Transverse colon (tissue), 4 donors: ENCODE measurements around the gene SLC16A6. TPM values are rescaled to one million over a fixed set of nuclear protein-coding genes. Genes with fewer than 3 reads are reported as not detected.
"Not testable (repeated sequence)": the region's sequence is repeated elsewhere in the genome, so short reads cannot be mapped to it uniquely, and the experiment has no call there.

ENCODE experiments used
- DNase-seq: peaks from one replicate; pipeline ENCODE4 v3.0.0-alpha.2; 2019
- H3K27ac ChIP-seq, 4 donors: fragments of 200-600 bp; sonication (generic); 2 replicates each; pipeline ENCODE4 v1.5.1; 2016 to 2018; ENCODE audit warnings: inconsistent platforms in 4 of 4
- H3K27me3 ChIP-seq: fragments of 200-600 bp; sonication (generic); 2 replicates; pipeline ENCODE4 v1.5.1; 2017; ENCODE audit warnings: inconsistent platforms
- H3K36me3 ChIP-seq, 4 donors: fragments of 200-600 bp; sonication (generic); 2 replicates each; pipeline ENCODE4 v1.5.1; 2017 to 2019; ENCODE audit warnings: inconsistent platforms in 4 of 4
- H3K4me1 ChIP-seq, 4 donors: fragments of 200-600 bp; sonication (generic); 2 replicates each; pipeline ENCODE4 v1.5.1; 2017 to 2020; ENCODE audit warnings: inconsistent platforms in 4 of 4
- H3K4me3 ChIP-seq, 4 donors: fragments of 200-600 bp; sonication (generic); 1 replicate in 1 of 4; 2 replicates in 3 of 4; pipeline versions ENCODE4 v1.5.1 to v1.6.1; 2017 to 2019; ENCODE audit warnings: inconsistent platforms in 4 of 4
- H3K9me3 ChIP-seq, 2 donors: fragments of 200-600 bp; sonication (generic); 2 replicates each; pipeline ENCODE4 v1.5.1; 2017 to 2019; ENCODE audit warnings: inconsistent platforms in 2 of 2
- EP300 ChIP-seq: sonication (generic); formaldehyde crosslinking; IDR thresholded peaks from one replicate; pipeline ENCODE4 v1.6.1; 2017; ENCODE audit warnings: antibody characterized with exemption, low read depth
- POLR2A ChIP-seq: fragments of 450-650 bp; IDR thresholded peaks from one replicate; pipeline ENCODE4 v1.6.1; 2016; ENCODE audit warnings: antibody characterized with exemption, mild to moderate bottlenecking, moderate library complexity
- POLR2AphosphoS5 ChIP-seq, 3 donors: sonication (generic); formaldehyde crosslinking; IDR thresholded peaks; one replicate each; pipeline ENCODE4 v1.6.1; 2016; ENCODE audit warnings: antibody characterized with exemption in 3 of 3
- WGBS, 2 donors: methylation state at CpG; one replicate each; pipeline ENCODE4 v1.1.5; 2018; ENCODE audit warnings: low coverage in 1 of 2; 5-methylcytosine and 5-hydroxymethylcytosine counted together
- in situ Hi-C, 4 donors: fragments of 200-750 bp; cut with MboI; loops; one replicate each; pipeline versions ENCODE4 v1.15.0 to v1.15.1; 2017; ENCODE audit warnings: low sequenced_read_pairs in 3 of 4, low pct_ligation_motif_present in 1 of 4, low pct_unique_long_range_greater_than_20kb in 1 of 4
- intact Hi-C: fragments of 100-400 bp; cut with DNase I; formaldehyde crosslinking; loops from one replicate; pipeline ENCODE4 v1.15.1; 2023; ENCODE audit warnings: low total_unique reads
- total RNA-seq, 4 donors: library from RNA; depleted of rRNA; stranded (reverse); fragments of >200 nt; gene quantifications; one replicate each; pipeline ENCODE4 v1.1.0, GENCODE V29; 2016
- TF ChIP-seq, protein P1 (sequence below), 5 experiments: fragments of 200-600 bp in 3 of 5; fragments of 450-650 bp in 2 of 5; sonication (generic) in 3 of 5; IDR thresholded peaks; 1 replicate in 2 of 5; 2 replicates in 3 of 5; pipeline ENCODE4 v1.5.1; 2016 to 2017; ENCODE audit warnings: antibody characterized with exemption in 5 of 5, inconsistent platforms in 3 of 5, mild to moderate bottlenecking in 2 of 5, moderate library complexity in 1 of 5

SLC16A6 gene
- total RNA-seq, 4 donors from 2014 or later: 0.14 to 0.48 TPM; not detected in 2

DNA sequence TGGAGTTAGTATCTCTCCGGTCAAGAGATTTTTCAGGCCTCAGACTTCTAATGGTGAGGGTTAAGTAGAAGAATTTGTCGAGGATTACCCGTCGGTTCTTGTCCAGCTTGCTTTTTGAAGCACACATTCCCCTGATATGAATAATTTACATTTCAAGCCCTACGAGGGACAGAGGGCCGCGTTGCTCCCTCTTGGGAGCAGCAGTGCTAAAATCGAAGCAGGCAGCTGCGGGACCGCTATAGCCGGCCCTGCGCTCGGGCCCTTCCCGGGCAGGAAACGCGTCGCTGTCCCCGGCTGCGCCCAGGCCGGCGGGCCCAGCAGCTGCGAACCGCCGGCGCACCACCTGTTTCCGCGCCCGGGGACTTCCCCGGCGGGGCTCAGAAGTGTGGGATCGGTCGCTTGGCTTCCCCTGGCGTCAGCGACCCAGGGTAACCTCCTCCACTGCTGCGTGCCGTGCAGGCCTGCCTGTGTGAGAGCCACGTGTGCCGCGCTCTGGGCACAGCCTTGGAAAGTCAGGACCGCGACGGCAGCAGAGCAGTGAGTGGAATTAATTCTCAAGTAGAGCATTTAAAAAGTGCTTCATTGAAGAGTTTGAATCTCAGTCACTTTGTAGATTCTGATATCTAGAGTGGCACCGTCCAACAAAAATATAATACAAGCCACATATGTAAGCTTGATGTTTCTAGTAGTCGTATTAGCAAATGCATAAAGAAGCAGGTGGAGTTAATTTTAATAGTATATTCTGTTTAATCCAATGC is 31.9 kb downstream of the SLC16A6 start:
- intact Hi-C loops, H3K36me3 ChIP-seq, H3K9me3 ChIP-seq, H3K27me3 ChIP-seq: not testable (repeated sequence)
- WGBS, 2 donors: 17 to 42% methylated on average over 5 to 30 of the region's 44 CpGs
- H3K27ac ChIP-seq: peak overlapping the region; percentile 53 to 74 (median 64)
- H3K4me1 ChIP-seq: peaks cover 0 to 19% (median 8%) of the 10 kb centered on the region in 4 donors
- peak overlapping the region in 2 of 4 donors; percentile 5 for H3K4me3 ChIP-seq
- peak; percentile 62 for DNase-seq
- in situ Hi-C loops: loop anchor here in 2 of 4 donors (10.0 to 25.0 kb wide), 2 partner anchors 196 to 503 kb away; partner anchors contain the start of gene WIPI1 (in 1 of the 2)
- peak in 2 of 3 donors; percentile 49 to 54 for TF ChIP-seq POLR2AphosphoS5 (IDR thresholded peaks at IDR 0.05)
- TF ChIP-seq EP300: peak; percentile 20

DNA sequence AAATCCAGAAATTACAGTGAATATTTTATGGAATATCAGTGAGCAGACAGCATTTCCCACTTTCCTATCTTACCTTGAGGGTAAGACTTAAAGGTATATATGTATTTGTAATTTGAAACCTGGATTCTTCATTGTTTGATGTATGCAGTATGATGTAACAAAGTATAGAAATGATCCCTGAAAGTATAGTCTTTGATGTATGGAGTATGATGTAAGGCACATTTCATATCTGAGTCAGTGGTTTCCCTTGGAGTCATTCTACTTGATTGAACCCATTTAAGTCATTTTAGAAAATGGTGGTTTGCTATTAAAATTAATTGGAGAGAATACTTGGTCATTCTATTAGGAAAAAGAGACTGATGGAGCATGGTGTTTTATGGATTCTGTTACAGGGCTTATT is 33.0 kb downstream of the SLC16A6 start:
- TF ChIP-seq, protein P1, sequence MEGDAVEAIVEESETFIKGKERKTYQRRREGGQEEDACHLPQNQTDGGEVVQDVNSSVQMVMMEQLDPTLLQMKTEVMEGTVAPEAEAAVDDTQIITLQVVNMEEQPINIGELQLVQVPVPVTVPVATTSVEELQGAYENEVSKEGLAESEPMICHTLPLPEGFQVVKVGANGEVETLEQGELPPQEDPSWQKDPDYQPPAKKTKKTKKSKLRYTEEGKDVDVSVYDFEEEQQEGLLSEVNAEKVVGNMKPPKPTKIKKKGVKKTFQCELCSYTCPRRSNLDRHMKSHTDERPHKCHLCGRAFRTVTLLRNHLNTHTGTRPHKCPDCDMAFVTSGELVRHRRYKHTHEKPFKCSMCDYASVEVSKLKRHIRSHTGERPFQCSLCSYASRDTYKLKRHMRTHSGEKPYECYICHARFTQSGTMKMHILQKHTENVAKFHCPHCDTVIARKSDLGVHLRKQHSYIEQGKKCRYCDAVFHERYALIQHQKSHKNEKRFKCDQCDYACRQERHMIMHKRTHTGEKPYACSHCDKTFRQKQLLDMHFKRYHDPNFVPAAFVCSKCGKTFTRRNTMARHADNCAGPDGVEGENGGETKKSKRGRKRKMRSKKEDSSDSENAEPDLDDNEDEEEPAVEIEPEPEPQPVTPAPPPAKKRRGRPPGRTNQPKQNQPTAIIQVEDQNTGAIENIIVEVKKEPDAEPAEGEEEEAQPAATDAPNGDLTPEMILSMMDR (IDR thresholded peaks at IDR 0.05): no peak
- TF ChIP-seq POLR2A (no peak), EP300 (no peak), POLR2AphosphoS5 (IDR thresholded peaks at IDR 0.05) (no peak)
- Histone ChIP-seq H3K27me3 (no peaks in the 10 kb centered on the region), H3K36me3 (peaks cover 0 to 6% (median 0%) of the 10 kb centered on the region in 4 donors), H3K9me3 (no peaks in the 10 kb centered on the region), H3K27ac (peak overlapping the region in 3 of 4 donors; percentile 5 to 74 (median 53)), H3K4me1 (peaks cover 0 to 15% (median 5%) of the 10 kb centered on the region in 4 donors), H3K4me3 (no peak overlapping the region)
- intact Hi-C loops (no loop called here), in situ Hi-C loops (loop anchor here in 2 of 4 donors (10.0 to 25.0 kb wide), 2 partner anchors 197 to 504 kb away; partner anchors contain the start of gene WIPI1 (in 1 of the 2))
- no peak for DNase-seq

DNA sequence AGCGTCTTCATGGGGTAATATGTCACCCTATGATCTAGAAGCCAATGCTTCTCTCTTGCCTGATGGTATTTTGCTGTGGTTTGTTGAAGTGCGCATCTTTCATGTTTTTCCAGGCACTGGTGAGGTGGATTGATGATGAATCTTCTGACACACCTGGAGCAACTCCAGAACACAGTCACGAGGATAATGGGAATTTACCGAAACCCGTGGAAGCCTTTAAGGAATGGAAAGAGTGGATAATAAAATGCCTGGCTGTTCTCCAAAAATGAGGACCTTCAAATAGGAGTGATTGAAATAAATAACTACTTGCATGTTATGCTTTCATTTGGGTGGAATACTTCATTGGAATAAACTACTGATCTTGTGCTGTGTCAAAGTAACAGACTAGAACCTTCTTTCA is 34.2 kb downstream of the SLC16A6 start:
- DNase-seq, H3K27me3 ChIP-seq, intact Hi-C loops, H3K27ac ChIP-seq, H3K36me3 ChIP-seq, H3K9me3 ChIP-seq, H3K4me3 ChIP-seq: not testable (repeated sequence)
- peaks cover 0 to 15% (median 3%) of the 10 kb centered on the region in 4 donors for H3K4me1 ChIP-seq
- WGBS, 2 donors: 69 to 78% methylated on average over 5 of the region's 5 CpGs
- in situ Hi-C loops: loop anchor here in 2 of 4 donors (10.0 to 25.0 kb wide), 2 partner anchors 198 to 506 kb away; partner anchors contain the start of gene WIPI1 (in 1 of the 2)

DNA sequence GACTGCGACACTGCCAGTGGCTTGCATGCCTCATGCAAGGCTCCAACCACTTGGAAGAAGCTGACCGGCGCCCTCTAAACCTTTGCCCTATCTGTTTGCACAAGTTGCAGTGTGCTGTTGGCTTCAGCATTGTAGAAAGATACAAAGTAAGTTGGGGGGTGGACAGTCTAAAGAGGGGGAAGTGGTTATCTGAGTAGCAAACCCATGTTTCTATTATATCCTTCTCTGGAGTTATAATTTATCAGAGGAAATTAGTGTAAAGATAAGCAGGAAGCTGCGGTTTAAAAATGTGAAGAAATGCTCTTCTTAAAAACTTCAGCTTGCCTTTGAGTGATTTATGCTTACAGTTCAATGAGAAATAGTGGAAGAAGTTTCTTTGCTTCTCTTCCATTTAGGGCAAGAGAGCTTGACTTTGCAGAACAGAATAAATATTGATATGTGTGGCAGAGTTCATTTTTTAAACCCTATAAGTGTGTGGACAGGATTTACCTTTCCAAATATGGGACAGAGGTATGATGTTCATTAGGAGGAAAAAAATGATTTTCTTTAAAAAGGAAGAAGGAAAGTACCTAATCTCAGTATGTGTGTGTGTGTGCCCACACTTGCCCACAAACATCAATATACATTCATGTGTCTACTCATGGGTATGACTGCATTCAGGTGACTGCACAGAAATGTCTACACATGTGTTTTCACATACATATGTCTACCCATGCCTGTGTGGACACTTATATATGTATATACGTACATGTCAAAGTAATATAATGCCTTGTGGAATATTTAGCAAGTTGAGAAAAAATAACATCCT is 35.0 kb downstream of the SLC16A6 start:
- Histone ChIP-seq H3K36me3 (peaks cover 0 to 6% (median 3%) of the 10 kb centered on the region in 4 donors), H3K27me3 (no peaks in the 10 kb centered on the region), H3K4me1 (peaks cover 0 to 15% (median 3%) of the 10 kb centered on the region in 4 donors), H3K9me3 (no peaks in the 10 kb centered on the region), H3K27ac (peak overlapping the region in 1 of 4 donors; percentile 18), H3K4me3 (no peak overlapping the region)
- 61 to 76% methylated on average over 4 to 5 of the region's 5 CpGs for WGBS, 2 donors
- DNase-seq: no peak
- TF ChIP-seq POLR2A (no peak), POLR2AphosphoS5 (IDR thresholded peaks at IDR 0.05) (no peak), EP300 (no peak)
- TF ChIP-seq, protein P1 (IDR thresholded peaks at IDR 0.05): no peak
- intact Hi-C loops: no loop called here
- in situ Hi-C loops: loop anchor here in 2 of 4 donors (10.0 to 25.0 kb wide), 2 partner anchors 199 to 506 kb away; partner anchors contain the start of gene WIPI1 (in 1 of the 2)
